GM03348 (cell line): Measurements from ENCODE around the gene PAM.
"Not testable (repeated sequence)": the region's sequence is repeated elsewhere in the genome, so short reads cannot be mapped to it uniquely, and the experiment has no call there.

Experiments used
- DNase-seq: peaks from one replicate; pipeline ENCODE4 v3.0.0; 2012; ENCODE audit warnings: low spot score

Gene PAM

GRCh38 chr5:102751903-102752376 is 3.2 kb upstream of the PAM start:
- not testable (repeated sequence) for DNase-seq

DNA sequence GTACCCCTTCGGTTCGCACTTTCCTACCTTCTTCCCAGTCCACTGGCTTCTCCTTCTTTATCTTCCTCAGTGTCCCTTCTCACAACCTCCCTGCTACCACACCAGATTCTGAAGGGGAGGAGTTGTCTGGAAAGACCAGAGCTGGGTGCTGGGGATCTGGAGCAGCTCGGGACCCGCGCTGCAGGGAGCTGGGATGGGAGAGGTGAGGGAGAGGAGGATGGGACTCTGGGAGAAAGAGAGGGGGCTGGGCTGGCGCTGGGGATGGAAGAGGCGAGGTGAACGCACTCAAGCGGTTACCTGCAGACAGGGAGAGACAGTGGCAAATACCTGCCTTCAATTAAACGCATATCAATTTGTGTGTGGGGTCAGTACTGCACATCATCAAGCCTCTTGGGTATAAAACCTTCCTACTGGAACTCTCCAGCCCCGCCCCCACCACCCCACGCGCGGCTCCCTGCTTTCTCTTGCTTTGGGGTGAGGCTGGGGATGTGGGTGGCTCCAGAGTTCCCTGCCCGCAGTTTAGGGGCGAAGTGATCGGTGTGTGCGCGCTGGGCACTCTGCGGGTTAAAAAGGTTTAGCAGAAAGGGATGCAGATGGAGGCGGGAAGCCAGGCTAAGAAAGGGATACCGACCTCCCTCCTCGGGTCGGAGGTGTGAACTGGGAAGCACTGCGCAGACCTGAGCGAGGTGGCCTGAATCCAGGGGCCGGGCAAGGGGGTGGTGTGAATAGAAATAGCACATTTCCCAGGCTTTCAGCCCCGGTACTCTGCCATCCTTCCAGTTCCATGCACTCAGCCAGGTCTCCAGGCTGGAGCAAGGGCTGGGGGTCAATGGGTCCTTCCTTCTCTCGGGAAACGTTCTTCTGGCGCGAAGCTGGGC is 977 bp upstream of the PAM start:
- DNase-seq = no peak

DNA sequence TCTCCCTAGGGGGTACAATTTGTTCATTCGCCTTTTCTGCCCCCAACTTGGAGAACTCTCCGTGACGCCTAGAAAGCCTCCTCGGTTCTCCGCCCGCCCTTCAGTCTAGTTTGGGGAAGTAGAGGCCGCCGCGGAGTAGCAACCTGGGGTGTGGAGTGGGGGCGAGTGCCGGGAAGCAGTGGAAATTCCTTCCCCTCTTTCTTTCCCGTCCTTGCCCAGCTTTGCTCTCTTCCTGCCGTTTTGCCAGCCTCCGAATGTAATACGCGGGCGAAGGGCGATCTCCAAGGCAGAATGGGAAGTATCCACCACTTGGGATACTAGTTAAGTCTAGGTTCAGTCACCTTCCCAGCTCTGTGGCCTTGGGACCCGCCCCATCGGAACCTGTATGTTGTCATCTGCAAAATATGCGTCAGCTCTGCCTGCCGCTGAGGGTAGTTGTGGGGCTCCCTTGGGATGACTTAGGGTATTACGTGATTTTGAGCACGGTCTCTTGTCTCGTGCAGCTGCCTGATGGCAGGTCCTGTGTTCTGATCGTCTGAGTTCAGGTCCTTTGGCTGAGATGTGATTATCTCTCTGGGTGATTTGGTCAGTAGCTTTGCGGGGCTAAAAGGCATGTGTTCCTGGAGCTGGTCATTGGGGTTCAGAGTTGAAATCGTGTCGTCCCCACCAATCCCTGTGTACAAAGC is 724 bp downstream of the PAM start:
- peak; percentile 70 for DNase-seq

GRCh38 chr5:102758576-102758975 is 3.5 kb downstream of the PAM start:
- DNase-seq = peak; percentile 34

DNA sequence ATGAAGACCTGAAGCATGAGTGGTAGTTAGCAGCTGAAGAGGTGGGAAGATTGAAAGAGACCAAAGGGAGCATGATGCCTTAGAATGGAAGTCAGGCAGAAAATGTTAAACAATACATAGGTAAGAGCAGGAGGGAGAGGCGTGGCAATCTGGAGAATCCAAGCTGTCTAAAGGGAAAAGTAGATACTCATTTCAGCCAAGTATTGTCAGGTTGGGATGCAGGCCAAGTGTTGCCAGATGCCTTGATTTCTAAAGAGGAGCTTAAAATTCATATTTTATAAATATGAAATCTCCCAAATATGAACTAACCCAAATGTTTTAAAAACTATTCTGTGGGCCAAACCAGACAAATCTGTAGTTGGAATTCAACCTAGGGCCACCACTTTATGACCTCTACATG is 4.2 kb downstream of the PAM start:
- DNase-seq = no peak

DNA sequence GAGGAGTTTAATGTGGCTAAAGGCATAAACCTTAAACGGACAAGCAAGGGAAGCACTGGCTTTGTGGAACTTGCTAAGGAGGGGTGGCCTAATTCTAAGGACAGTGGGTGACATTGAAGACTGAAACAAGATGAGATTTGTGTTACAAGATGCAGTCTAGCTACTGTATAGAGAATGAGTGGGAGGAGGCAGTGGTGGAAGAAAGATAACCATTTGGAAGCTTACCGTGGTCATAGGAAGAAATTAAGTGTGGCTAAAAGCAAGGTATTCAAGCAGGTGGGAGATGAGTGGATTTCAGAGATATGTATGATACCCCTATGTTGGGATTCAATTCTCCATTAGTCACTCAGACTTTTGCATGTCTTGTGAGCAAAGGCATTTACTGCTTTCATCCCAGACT is 4.6 kb downstream of the PAM start:
- DNase-seq = no peak

GRCh38 chr5:102760815-102761214 is 5.7 kb downstream of the PAM start:
- DNase-seq = peak; percentile 24

- DNase-seq = peak; percentile 59
These were observed 7.0 kb downstream of the PAM start for GRCh38 chr5:102762095-102762534.

GRCh38 chr5:102762562-102763227 is 7.6 kb downstream of the PAM start:
- DNase-seq = no peak

GRCh38 chr5:102763734-102764133 is 8.6 kb downstream of the PAM start:
- DNase-seq = no peak

- DNase-seq = no peak
These were observed 9.4 kb downstream of the PAM start for GRCh38 chr5:102764381-102765004.

- no peak for DNase-seq
These were observed 10.2 kb downstream of the PAM start for GRCh38 chr5:102765350-102765749.

GRCh38 chr5:102766295-102767090 is 11.4 kb downstream of the PAM start:
- no peak for DNase-seq

- DNase-seq = no peak
These were observed 12.8 kb downstream of the PAM start for GRCh38 chr5:102767862-102768261.

- DNase-seq = no peak
These were observed 15.7 kb downstream of the PAM start for GRCh38 chr5:102770803-102771202.

- DNase-seq = no peak
These were observed 16.3 kb downstream of the PAM start for GRCh38 chr5:102771435-102771834.

DNA sequence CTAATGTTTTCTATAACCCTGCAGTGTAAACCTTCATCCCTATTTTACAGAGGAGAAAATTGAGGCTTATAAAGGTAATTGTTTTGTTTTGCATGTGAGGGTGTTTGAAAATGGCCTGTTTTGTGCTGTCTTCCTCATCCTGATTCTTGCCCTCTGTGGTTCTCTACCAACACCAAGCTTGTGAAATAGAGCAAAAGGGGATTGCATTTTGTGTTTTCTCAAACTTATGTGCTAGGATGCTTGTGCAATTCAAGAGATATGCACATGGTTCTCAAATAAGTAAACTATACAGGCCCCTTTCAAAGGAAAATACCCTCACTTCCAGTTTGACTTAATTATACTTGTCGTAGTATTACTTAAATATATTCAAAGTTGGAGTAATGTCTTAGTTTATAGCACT is 17.2 kb downstream of the PAM start:
- no peak for DNase-seq

DNA sequence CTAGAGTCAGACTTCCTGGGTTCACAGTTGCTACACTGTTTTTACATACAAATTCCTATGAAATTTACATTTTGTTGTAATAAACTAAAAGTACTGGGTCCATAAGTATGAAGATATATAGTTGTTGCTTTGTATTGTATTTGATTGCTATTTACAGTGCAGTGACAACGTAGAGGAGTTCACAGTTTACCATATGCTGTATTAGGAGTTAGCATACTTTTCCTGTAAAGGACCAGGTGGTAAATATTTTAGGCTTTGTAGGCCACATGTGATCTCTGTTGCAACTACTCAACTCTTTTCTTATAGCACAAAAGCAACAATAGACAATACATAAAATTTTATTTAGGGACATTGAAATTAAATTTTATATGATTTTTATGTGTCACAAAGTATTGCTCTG is 18.0 kb downstream of the PAM start:
- no peak for DNase-seq

DNA sequence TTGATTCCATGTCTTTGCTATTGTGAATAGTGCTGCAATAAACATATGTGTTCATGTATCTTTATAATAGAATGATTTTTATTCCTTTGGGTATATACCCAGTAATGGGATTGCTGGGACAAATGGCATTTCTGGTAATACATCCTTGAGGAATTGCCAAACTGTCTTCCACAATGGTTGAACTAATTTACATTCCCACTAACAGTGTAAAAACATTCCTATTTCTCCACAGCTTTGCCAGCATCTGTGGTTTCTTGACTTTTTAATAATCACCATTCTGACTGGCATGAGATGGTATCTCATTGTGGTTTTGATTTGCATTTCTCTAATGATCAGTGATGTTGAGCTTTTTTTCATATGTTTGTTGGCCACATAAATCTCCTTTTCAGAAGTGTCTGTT is 20.7 kb downstream of the PAM start:
- not testable (repeated sequence) for DNase-seq

- DNase-seq = no peak
These were observed 22.0 kb downstream of the PAM start for GRCh38 chr5:102777099-102777498.

DNA sequence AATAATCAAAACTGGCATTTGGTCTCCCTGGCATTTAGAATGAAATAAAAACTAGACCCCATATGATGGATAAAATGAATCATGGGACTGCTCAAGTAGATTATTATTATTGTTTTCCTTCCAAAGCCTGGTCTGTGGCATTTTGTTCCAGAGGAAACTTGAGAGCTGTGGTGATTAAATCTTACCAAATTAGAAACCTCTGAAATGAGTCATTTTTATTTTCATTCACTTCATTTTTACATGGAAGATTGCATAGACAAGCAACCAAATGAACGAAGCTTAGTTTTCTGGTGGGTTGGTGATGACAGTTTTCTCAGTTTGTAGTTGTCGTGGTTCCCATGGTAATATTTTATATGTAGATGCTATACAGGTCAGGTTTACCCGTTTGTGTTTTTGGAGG is 23.4 kb downstream of the PAM start:
- DNase-seq = peak; percentile 50
